ENCODE data around the gene PIEZO2.
"Not testable (repeated sequence)": the region's sequence is repeated elsewhere in the genome, so short reads cannot be mapped to it uniquely, and the experiment has no call there.

The PIEZO2 gene

DNA sequence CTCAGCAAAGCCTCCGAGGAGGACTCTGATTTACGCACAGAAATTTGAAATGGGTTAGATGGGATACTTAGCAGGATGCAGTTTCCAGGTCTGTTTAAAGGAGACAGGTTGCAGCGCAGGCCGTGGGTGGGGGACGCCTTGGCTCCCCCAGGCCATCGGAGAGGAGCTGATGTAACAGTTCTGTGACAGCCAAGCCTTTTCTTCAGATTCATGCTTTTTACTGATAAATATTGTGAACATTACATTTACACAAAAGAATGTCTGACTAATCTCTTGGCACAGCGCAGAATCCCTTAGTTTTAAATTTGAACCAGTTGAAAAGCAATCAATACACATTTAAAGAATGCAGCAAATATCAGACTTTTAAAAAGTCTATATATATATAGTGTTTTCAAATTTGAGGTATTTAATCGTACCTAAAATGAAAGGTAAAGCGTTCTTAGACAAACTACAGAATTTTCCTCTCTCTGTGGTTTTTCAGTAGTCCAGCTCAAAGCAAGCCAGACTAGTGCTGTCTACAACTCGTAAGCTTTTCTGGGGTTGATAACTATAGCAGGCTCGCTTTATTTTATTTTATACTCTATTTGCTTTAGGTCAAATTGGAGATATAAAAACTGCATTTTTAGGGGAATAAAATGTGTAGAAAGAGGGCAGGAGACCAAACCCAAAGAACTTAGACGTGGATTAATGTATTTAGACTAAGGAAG is 221.9 kb downstream of the PIEZO2 start:
- TF ChIP-seq, protein P1, sequence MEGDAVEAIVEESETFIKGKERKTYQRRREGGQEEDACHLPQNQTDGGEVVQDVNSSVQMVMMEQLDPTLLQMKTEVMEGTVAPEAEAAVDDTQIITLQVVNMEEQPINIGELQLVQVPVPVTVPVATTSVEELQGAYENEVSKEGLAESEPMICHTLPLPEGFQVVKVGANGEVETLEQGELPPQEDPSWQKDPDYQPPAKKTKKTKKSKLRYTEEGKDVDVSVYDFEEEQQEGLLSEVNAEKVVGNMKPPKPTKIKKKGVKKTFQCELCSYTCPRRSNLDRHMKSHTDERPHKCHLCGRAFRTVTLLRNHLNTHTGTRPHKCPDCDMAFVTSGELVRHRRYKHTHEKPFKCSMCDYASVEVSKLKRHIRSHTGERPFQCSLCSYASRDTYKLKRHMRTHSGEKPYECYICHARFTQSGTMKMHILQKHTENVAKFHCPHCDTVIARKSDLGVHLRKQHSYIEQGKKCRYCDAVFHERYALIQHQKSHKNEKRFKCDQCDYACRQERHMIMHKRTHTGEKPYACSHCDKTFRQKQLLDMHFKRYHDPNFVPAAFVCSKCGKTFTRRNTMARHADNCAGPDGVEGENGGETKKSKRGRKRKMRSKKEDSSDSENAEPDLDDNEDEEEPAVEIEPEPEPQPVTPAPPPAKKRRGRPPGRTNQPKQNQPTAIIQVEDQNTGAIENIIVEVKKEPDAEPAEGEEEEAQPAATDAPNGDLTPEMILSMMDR (IDR thresholded peaks at IDR 0.05; ENCODE audit: insufficient read depth, low read length, poor library complexity, severe bottlenecking): no peak
- peak; percentile 33 for DNase-seq (ENCODE audit: extremely low read depth, insufficient read length)
- H3K27me3 ChIP-seq (replicated peaks; ENCODE audit: control insufficient read depth, insufficient read depth, low read length): no peaks in the 10 kb centered on the region
- peak overlapping the region; percentile 10 for H3K4me3 ChIP-seq (replicated peaks; ENCODE audit: low read depth, low read length)
- no peaks in the 10 kb centered on the region for H3K36me3 ChIP-seq (ENCODE audit: control insufficient read depth, insufficient read depth, low read length)

DNA sequence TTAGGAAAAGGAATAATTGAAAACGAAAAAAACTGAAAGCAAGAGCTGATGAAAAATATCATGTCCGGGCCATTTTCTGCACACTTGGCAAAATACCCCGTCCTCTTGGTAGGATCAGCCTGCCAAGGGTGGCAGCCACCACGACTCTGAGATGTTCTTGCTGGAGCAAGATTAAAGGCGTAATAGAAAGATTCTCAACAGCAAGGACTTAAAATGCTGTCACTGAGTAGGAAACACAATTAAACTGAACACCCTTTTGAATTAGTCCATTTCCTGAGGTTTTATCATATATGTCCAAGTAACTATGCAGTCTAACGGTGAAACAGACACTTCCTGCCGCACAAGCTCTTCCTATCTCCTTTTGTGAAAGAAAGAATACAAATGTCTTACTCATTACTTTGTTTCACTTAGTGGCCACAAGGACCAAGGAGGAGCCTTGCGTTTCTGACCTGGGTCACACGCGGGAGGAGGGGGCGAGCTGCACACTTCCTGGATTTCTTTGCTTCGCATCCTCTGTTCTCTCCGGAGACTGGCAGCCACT is 222.7 kb downstream of the PIEZO2 start:
- no peaks in the 10 kb centered on the region for H3K36me3 ChIP-seq (ENCODE audit: control insufficient read depth, insufficient read depth, low read length)
- TF ChIP-seq, protein P1 (IDR thresholded peaks at IDR 0.05; ENCODE audit: insufficient read depth, low read length, poor library complexity, severe bottlenecking): no peak
- H3K4me3 ChIP-seq (replicated peaks; ENCODE audit: low read depth, low read length): peak overlapping the region; percentile 22; the same call in 1 of the 2 replicates
- DNase-seq (ENCODE audit: extremely low read depth, insufficient read length): peak; percentile 68
- no peaks in the 10 kb centered on the region for H3K27me3 ChIP-seq (replicated peaks; ENCODE audit: control insufficient read depth, insufficient read depth, low read length)

DNA sequence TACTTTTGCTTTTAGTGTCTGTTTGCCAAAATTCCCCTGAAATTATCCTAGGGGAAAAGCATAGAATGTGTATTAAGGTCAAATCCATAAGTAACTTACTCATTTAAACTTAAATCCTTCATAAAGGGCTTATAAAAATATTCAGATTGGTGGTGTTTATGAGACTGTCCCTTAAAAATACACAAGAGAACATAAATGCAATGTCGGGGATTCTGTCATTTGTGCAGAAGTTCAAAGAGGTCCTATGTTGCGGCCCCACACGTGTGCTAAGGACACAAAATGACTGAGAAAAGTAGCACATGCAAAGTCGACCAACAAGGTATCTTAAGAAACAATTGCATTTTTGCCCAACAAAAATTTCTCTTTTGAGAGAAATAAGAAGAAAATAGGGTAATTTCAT is 225.1 kb downstream of the PIEZO2 start:
- no peak for DNase-seq (ENCODE audit: extremely low read depth, insufficient read length)
- TF ChIP-seq, protein P1 (IDR thresholded peaks at IDR 0.05; ENCODE audit: insufficient read depth, low read length, poor library complexity, severe bottlenecking): no peak
- no peaks in the 10 kb centered on the region for H3K27me3 ChIP-seq (replicated peaks; ENCODE audit: control insufficient read depth, insufficient read depth, low read length)
- H3K36me3 ChIP-seq (ENCODE audit: control insufficient read depth, insufficient read depth, low read length): no peaks in the 10 kb centered on the region
- no peak overlapping the region for H3K4me3 ChIP-seq (replicated peaks; ENCODE audit: low read depth, low read length)

DNA sequence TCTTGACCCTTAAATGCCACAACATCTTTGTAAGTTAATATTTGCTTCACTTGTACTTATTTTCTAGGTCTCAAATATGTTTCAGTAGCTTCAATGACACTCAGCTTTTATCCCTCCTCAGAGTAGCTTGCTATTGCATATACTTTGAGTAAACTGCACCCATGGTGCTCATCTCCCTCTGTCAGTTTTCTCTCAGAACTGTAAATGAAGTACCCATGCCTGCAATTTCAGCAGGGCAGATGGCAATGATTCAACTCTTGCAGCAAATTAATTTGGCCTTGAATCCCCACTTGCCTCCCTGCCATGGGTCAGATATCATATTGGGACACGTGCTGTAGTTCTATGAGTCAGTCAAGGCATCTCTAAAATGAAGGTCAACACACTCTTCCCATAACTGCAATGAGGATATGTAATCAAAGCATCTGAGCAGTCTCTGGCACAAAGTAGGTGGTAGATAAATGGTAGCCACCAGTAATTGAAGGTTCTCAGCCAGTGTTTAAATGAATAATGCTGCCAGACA is 225.8 kb downstream of the PIEZO2 start:
- Histone ChIP-seq H3K36me3 (ENCODE audit: control insufficient read depth, insufficient read depth, low read length) (no peaks in the 10 kb centered on the region), H3K27me3 (replicated peaks; ENCODE audit: control insufficient read depth, insufficient read depth, low read length) (no peaks in the 10 kb centered on the region), H3K4me3 (replicated peaks; ENCODE audit: low read depth, low read length) (no peak overlapping the region)
- TF ChIP-seq, protein P1 (IDR thresholded peaks at IDR 0.05; ENCODE audit: insufficient read depth, low read length, poor library complexity, severe bottlenecking): no peak
- DNase-seq (ENCODE audit: extremely low read depth, insufficient read length): no peak

- Histone ChIP-seq H3K36me3 (ENCODE audit: control insufficient read depth, insufficient read depth, low read length) (no peaks in the 10 kb centered on the region), H3K27me3 (replicated peaks; ENCODE audit: control insufficient read depth, insufficient read depth, low read length) (no peaks in the 10 kb centered on the region), H3K4me3 (replicated peaks; ENCODE audit: low read depth, low read length) (no peak overlapping the region)
- DNase-seq (ENCODE audit: extremely low read depth, insufficient read length): no peak
- TF ChIP-seq, protein P1 (IDR thresholded peaks at IDR 0.05; ENCODE audit: insufficient read depth, low read length, poor library complexity, severe bottlenecking): no peak
These were observed 226.2 kb downstream of the PIEZO2 start for GRCh38 chr18:10923141-10923540.

GRCh38 chr18:10922712-10923111 is 226.7 kb downstream of the PIEZO2 start:
- not testable (repeated sequence) for H3K4me3 ChIP-seq (replicated peaks; ENCODE audit: low read depth, low read length); H3K27me3 ChIP-seq (replicated peaks; ENCODE audit: control insufficient read depth, insufficient read depth, low read length); DNase-seq (ENCODE audit: extremely low read depth, insufficient read length); H3K36me3 ChIP-seq (ENCODE audit: control insufficient read depth, insufficient read depth, low read length)

GRCh38 chr18:10920309-10920708 is 229.1 kb downstream of the PIEZO2 start:
- H3K4me3 ChIP-seq (replicated peaks; ENCODE audit: low read depth, low read length); H3K27me3 ChIP-seq (replicated peaks; ENCODE audit: control insufficient read depth, insufficient read depth, low read length); DNase-seq (ENCODE audit: extremely low read depth, insufficient read length); H3K36me3 ChIP-seq (ENCODE audit: control insufficient read depth, insufficient read depth, low read length): not testable (repeated sequence)

Measured in GM06990 (cell line).